ENCODE results near the gene CHD5. TPM values are rescaled to one million over a fixed set of nuclear protein-coding genes. Genes with fewer than 3 reads are reported as not detected.

The CHD5 gene
- total RNA-seq, 1 experiment from 2014 or later, result 6.1 TPM

GRCh38 chr1:6052543-6053205 is 127.4 kb downstream of the CHD5 start (continued):
- TF ChIP-seq ZBTB33 (IDR thresholded peaks at IDR 0.05; ENCODE audit: extremely low read depth, insufficient replicate concordance, low read length) (no peak), YY1 (IDR thresholded peaks at IDR 0.05; ENCODE audit: extremely low read depth, insufficient replicate concordance, low read depth, low read length) (no peak), CEBPB (IDR thresholded peaks at IDR 0.05; ENCODE audit: low read depth) (no peak), POLR2A (IDR thresholded peaks at IDR 0.05; ENCODE audit: borderline replicate concordance, extremely low read depth, insufficient read depth, insufficient read length) (no peak), ZNF274 (IDR thresholded peaks at IDR 0.05; ENCODE audit: low read depth, low read length) (no peak), SP1 (IDR thresholded peaks at IDR 0.05; ENCODE audit: low read depth) (no peak), POLR2AphosphoS5 (IDR thresholded peaks at IDR 0.05; ENCODE audit: low read depth, low read length) (no peak), SIN3A (IDR thresholded peaks at IDR 0.05; ENCODE audit: low read depth) (no peak)

Other genes starting within 250 kb of the CHD5 start
- 20.0 TPM for gene NPHP4, start 187.9 kb downstream of the CHD5 start, total RNA-seq (2021; ENCODE audit: unreplicated experiment)
- gene KCNAB2, start 134.4 kb downstream of the CHD5 start, total RNA-seq (2021; ENCODE audit: unreplicated experiment), result 18.1 TPM
- 456 TPM for gene RPL22, start 19.3 kb upstream of the CHD5 start, total RNA-seq (2021; ENCODE audit: unreplicated experiment)
- gene RNF207, start 25.8 kb upstream of the CHD5 start, total RNA-seq (2021; ENCODE audit: unreplicated experiment), result 61.2 TPM
- 70.9 TPM for gene ICMT, start 55.6 kb upstream of the CHD5 start, total RNA-seq (2021; ENCODE audit: unreplicated experiment)
- not detected for gene HES3, start 63.9 kb upstream of the CHD5 start, total RNA-seq (2021; ENCODE audit: unreplicated experiment)
- 6.1 TPM for gene GPR153, start 80.8 kb upstream of the CHD5 start, total RNA-seq (2021; ENCODE audit: unreplicated experiment)
- gene ACOT7, start 213.4 kb upstream of the CHD5 start, total RNA-seq (2021; ENCODE audit: unreplicated experiment), result 162 TPM
- gene HES2, start 239.6 kb upstream of the CHD5 start, total RNA-seq (2021; ENCODE audit: unreplicated experiment), result 8.4 TPM
- 114 TPM for gene ESPN, start 244.5 kb upstream of the CHD5 start, total RNA-seq (2021; ENCODE audit: unreplicated experiment)